DMS 273 (cell line): ENCODE measurements around the gene RFT1.
"Not testable (repeated sequence)": the region's sequence is repeated elsewhere in the genome, so short reads cannot be mapped to it uniquely, and the experiment has no call there.

Source experiments
- DNase-seq: peaks from one replicate; lab custom pipeline; 2025; ENCODE audit not compliant: unreplicated experiment; lab: John Stamatoyannopoulos, UW

RFT1 gene

DNA sequence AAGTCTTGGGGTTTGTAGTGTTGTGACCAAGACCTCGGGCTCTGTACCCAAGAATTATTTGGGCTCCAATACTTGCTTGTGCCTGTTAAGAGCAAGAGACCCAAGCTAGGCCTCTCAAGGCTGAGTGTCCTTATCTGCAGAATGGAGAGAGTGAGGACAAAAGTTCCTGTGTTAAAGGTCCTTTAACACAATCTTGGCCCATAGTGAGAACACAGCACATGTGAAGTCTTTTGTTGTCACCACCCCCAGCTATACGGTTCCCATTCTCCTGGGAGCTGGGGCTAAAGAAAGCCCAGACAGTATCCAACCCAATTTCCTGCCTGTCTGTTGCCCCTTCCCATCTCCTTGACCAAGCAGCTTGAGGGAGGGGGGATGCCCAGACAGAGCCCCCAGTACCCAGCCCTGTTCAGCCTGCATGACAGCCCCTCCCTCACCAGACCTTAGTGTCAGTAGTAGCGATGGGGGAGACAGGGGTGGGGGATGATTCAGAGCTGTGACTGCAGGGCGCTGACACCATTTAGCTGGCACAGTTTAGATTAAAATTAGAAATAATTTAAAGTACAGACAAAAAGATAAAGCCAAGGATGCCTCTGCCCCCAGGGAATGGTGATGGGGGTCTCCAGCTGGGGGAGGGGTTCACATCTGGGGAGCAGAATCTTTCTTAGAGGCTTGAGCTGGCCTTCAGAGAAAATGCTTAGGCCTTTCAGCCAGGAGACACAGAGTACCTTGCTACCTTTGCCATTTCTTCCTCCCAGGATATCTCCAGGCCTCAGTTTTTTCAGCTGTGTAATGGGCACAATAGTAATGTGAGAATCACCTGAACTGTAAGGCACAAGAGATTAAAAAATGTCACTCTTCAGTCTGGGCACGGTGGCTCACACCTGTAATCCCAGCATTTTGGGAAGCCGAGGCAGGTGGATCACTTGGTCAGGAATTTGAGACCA, 33.5 kb upstream of the RFT1 start:
- DNase-seq: no peak

DNA sequence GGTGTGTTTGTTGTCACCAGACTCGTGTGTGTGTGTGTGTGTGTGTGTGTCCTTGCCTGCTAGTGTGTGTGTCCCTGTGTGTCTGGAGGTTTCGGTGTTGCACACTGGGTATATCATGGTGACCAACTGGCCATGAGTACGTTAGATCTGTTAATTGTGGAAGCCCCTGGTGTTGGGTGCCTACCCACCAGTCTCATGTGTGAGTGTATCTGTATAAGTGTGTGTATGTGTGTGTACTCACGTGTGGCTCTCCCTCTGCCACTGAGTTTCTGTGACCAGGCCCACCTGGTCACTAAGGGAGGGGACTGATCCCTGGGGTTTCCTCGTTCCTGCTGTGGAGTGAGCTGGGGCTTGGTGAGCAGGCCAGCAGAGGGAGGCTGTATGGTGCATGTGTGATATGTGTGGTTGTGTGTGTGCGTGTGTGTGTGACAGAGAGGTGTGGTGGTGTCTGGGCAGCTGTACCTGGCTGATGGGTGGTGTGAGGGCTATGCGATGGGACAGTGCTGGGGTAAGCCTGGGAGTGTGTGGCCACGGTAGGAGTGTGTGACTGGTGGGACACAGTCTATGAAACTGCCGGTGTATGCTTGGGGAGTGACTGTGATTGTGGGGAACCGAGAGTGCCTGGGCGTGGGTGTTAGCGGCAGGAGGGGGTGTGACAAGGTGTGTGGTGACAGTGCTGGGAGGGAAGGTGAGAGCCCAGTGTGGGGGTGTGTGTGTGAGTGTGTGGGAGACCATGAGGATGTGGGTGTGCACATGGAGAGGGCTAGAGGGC, 32.6 kb upstream of the RFT1 start:
- no peak for DNase-seq

DNA sequence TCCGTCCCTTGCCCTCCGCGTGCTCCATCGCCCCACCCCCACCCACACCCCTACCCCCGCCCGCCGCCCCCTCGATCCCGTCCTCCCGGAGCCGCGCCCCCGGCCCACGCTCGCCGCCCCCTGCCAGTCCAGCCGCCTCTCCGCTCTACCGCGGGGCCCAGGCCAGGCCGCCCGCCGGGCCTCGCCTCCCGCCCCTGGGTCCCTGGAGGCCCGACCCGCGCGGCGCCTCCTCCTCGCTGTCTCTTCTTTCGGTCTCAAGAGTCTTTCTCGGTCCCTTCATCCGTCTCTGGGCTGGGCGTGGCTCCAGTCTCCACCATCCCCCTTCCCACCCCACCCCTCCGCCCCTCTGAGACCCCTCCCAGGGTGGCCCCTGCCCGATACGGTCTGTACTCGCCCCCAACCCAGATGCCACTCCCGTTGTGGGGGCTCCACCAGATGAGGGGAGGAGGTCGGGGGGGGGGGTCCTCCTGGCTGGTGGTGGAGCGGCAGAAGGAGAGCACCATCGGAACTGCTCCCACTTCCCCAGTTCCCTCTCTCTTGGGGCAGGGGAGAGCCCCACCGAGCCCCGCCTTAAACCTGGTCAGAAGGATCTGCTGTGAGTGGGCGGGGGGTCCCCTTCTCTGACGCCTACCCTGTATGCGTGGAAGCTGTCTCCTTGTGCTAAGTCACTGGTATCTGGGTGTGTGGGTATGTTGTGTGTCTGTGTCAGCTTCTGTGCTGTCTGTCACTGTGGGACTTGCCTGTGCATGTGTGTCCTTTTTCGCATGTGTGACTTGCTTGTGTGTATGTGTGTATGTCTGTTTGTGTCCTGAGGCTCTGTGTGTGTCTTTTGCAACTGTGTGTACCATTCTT, 31.8 kb upstream of the RFT1 start:
- DNase-seq: peak; percentile 50

DNA sequence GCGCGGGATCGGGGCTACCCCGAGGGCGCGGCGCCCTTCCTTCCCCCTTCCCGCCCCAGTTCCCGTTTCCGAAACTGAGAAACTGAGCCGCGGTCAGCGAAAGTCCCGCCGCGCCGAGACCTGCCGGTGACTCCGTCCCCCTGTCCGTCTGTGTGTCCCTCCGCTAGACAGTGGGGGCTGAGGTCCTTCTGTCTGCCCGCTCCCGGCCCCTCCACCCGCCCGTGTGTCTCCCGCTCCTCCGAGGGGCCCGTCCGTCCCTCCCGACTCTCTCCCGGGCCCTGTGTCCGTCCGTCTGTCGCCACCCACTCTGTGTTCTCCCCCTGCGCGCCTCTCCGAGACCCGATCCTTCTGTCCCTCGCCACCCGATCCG, 31.2 kb upstream of the RFT1 start:
- peak; percentile 50 for DNase-seq

DNA sequence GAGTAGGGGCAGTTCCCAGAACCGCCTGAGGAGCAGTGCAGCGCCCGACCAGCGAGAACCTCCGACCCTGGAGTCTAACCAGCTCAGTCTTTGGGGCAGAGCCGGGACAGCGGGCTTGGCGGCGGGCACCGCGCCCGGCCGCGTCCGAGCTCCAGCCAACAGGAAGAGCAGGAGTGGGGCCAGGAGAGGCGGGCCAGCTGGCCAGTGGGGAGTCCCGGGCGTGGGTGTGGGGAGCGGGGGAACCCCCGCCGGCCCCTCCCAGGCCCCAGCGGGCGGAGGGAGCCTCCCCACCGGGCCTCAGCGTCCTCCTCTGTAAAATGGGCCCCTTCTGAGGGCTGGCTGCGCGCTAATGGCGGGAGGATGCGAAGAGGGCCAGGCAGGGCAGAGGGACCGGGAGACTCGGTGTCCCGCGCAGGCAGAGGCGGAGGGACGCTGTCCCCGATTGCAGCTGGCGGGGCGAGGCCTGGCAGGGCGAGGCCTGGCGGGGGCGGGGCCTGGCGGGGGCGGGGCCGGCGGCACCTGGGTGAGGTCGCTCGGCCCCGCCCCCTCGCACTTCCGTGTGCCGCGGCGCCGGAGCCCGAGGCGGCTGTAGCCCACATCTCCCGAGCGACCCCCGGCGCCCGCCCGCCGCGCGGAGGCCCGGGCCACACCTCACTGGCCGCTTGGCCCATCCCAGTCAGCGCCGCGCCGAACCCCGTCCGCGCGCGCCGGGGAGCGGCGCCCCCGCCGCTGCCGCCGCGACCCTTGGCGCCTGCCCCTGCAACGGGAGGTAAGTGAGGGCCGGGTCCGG, 30.6 kb upstream of the RFT1 start, which contains the start of gene PRKCD:
PRKCD (plus strand) TSS at position 550 of the 790 bp plus-strand sequence. CDS start 17,214 bp downstream, outside the sequence.
- peak; percentile 76 for DNase-seq

DNA sequence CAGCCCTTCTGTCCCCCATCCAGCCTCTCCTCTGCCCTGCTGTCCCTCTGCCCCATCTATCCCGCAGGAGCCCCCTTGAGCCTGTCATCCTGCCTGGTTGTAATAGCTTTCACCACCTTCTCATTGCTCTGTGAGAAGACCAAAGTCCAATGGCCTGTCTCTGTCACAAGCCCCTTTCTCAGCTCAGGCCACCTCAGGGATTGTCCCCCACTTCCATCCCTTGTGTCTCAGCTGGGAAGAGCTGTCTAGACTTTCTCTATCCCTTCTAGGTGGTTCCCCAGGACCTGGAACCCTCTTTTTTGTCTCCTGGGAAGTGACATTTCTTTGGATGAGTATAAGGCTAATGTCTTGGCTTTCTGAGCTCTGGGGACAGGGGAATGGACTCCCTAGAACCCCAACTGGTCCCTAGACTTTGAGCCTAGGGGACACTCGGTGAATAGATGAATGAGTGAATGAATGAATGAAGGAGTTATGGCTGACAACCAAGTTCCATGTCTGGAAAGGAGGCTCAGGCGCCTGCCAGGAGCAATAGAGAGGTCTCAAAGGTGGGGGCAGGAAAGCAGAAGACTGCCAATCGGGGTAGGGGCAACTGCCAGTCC, 29.9 kb upstream of the RFT1 start:
- no peak for DNase-seq

DNA sequence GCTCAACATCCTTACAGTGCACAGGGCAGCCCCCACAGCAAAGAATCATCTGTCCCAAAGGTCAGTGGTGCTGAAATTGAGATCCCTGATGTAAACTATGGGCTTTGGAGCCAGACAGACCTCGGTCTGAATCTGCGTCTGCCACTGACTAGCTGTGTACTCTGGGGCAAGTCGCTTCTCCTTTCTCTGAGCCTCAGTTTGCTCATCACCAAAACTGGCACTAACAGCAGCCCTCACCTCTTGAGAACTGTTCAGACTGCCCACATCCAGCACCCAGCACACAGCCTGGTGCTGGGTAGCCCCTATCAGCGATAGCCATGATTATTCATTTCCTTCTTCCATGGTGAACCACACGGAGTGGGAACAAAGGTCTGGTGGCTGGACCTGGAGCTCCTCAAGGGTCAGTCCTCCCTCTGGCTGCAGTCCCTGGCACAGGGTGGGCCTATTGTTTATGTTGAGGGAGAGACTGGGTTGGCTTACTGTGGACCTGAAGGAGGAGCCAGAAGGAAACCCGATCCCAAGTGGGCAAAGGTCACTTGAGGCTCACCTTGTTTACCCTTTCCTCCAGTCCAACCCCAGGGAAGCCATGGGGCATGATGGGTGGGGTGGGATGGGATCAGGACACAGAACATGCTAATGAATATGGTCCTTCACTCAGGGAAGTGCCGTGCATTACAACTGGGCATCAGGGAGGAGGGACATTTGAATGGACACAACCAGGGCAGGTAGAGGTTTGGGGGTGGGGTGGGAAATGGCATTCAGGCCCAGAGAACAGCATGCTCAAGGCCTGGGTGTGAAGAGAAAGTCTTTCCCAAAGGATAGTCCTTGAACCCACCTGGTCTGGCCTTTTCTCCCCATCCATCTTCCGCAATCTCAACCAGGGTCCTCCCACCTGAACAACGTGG, 29.2 kb upstream of the RFT1 start:
- DNase-seq: no peak

DNA sequence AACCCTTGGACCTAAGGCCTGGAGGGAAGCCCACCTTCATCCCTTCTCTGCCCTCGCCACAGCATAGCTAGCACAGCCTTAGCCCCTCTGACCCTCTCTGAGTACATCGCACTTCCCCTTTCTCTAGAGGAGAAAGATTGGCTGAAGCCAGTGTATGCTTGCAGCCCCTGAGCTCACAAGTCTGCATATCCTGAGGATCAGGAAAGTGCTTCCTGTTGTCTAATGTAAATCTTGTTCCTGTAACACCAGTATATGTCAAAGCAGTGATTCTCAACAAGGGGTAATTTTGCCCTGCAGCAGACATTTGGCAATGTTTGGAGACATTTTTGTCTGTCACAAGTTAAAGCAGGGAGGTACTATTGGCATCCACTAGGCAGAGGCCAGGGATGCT, 28.5 kb upstream of the RFT1 start:
- no peak for DNase-seq

DNA sequence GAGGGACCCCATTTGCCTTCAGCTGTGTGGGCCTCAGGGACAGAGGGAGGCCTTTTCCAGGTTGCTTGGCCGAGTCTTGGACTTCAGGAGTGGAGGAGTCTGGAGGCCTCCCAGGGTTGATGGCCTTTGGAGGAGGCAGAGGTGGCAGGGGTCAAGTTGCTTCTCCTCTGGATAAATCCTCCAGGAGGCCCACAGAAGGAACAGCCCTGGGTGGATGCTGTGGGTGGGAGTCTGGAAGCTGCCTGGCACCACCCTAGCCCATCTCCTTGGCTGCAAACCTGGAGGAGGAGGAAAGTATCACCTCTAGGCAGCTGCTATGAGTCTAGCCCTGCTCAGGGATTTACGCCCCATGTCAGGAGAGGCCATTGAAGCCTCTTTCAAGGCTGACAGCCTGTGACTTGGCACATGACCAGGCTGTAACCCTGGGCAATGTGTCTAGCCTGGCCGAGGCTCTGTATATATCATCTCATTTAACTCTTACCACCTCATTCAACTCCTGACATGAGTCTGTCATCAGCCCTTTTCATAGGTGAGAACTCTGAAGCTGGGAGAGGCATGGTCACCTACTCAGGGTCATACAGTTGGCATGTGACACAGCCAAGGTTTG, 27.8 kb upstream of the RFT1 start:
- DNase-seq: no peak

DNA sequence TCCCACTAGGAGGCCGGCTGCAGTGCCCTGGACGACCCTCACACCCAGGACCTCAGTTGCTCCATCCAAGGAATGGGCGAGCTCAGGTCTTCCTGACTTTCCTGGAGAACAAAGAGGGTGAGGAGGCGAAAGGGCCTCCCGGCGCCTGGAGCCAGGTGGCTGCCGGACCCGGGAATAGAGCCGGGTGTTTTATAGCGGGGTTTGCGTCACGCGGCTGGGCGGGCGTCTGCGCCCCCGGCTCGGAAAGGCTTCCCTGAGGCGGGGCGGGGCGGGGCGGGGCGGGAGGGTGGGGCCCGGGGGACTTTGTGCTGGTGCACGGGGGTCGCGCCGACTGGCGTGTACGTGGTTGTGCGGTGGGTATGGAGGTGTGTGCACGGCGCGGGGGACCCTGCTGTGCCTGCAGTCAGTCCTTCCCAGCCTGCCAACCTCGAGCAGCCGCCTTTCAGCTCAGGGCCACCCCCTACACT, 26.2 kb upstream of the RFT1 start:
- DNase-seq: no peak

DNA sequence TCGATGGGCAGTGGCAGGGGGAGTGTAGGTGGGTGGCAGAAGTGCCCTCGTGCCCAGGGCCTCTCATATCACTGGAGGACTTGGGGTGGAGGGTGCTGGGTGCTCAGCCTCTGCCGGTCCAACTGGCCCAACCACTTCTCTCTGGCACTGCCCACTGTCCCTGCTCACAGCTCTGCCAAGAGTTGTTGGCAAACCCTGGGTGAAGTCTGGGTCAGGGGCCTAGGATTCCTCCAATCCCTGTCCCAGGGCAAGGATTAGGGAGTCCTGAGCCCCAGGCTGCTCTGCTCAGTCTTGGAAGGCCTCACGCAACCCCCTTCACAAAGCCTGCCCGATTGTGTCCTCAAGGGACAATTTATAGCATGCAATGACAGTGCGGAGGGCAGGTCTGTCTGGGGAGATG, 25.5 kb upstream of the RFT1 start:
- no peak for DNase-seq

DNA sequence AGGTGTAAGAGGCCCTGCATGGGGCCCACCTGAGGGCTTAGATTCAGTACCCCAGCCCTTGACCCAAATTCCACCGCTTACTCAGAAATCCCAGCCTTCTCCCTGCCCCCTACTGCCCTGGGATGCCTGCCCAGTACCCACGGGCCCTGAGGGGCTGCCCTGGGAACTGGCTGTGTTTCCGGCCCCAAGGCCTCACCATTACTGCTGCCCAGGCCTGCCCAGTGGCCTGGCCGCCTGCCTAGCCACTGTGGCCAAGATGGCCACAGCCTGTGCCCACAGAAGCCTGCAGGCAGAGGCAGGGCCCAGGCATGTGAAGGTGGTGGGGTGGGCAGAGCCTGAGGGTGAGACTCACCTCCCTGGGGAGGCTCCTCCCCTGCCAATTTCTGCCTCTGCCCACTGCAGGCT, 24.6 kb upstream of the RFT1 start:
- no peak for DNase-seq

DNA sequence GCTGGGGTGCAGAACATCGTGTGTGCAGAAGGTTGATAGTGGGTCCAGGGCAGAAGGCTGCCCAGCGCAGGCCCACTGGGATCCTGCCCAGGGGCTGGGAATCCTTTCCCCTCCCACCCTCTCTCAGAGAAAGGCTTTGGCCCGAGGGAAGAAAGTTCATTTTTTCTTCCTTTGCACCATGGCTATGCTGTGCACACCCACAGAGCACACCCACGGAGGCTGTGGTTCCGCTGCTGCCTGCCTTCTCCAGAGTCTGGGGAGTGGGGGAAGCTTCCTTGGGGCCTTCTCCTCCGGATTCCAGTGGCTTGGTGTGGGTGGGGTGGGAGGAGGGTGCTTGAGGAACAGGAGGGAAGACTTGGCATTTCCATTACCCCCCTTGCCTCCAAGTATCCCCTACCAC, 23.7 kb upstream of the RFT1 start:
- no peak for DNase-seq

DNA sequence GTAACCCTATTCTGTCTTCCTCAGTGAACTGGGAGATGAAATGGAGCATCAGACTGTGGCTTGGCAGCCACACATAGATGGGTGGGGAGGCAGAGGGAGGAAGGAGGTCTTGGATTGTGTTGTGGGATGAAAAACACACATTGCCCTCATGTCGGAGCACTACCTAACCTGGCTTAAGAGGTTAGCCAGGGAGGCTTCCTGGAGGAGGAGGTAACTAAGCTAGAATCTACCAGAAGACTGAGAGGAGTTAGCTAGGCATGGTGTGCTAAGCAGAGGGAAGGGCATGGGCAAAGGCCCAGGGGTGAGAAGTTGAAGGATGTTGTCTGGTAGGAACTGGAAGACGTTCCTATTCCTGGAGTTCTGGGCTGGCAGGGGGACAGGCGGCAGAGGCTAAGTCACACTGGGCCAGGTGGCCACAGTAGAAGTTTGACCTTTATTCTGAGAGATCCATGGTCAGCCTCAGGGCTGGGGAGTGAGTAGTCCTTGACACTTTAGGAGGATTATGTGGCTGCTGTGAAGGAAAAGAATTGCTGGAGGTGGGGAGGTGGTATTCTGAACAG, 23.1 kb upstream of the RFT1 start:
- DNase-seq: no peak

DNA sequence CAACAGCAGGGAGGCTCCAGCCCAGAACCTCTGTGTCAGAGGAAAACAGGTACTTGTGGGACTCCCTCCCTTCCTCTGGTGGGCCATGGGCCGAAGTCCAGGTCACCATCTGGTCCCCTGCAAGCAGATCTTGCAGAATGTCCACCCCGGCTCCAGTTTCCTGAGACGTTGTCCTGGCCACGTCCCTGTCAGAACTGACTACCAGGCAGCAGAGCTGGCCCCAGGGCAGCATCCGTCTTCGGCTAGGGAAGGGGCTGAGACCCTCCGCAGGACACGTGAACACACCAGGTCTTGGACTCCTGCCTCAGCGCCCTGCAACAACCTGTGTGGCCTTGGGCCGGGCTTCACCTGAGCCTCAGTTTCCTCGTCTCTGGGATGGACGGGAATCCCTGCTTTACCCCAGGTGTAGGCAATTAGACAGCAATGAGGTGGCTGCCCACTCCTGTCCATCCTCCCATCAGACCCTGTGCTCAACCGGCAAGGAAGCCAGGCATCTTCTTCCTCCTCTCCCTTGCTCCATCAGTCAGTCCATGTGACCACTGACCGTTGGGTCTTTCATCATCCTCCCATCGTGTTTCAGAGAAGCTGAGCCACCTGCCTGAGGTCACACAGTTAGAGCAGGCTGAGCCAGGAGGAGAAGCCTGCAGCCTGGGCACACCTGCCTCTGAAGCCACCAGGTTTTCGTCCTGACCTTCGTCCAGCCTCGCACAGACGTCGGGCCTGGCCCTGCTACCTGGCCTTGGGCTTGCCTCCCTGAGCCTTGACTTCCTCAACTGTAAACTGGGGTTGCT, 21.8 kb upstream of the RFT1 start:
- DNase-seq: no peak

DNA sequence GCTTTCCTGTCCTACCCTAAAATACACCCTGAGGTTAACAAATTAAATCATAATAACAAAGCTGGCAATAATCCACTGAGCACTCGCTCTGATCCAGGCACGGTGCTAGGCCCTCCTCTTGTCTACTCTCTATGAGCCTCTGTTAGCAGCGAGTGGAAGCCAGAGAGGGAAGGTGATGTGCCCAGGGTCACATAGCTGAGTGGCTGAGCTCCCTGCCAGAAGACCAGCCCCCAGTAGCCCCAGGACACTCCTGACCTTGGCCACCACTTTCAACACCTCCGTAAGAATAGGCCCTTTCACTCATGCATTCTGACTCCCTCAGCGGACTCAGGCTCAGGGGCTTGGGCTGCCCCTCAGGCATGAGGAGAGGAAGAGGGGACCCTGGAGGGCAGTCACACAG, 21.2 kb upstream of the RFT1 start:
- no peak for DNase-seq

DNA sequence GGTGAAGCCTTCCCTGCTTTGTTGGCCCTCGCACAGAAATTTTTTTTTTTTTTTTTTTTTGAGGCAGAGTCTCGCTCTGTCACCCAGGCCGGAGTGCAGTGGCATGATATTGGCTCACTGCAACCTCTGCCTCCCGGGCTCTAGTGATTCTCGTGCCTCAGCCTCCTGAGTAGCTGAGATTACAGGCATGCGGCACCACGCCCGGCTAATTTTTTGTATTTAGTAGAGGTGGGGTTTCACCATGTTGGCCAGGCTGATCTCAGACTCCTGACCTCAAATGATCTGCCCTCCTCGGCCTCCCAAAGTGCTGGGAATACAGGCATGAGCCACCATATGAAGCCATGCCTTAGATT, 20.8 kb upstream of the RFT1 start:
- DNase-seq: not testable (repeated sequence)
